NT2/D1 (cell line): Measurements from ENCODE around the gene BNC2.

Experiments
- DNase-seq: peaks from one replicate; pipeline ENCODE4 v3.0.0-alpha.2; 2011; ENCODE audit warnings: low read depth, low spot score
- H3K27me3 ChIP-seq: 2 replicates; pipeline ENCODE4 v1.6.0; 2011; ENCODE audit warnings: mild to moderate bottlenecking; ENCODE audit not compliant: insufficient read length, insufficient read depth
- H3K36me3 ChIP-seq: 2 replicates; pipeline ENCODE4 v1.6.1; 2011; ENCODE audit warnings: mild to moderate bottlenecking, low read length, mixed read lengths; ENCODE audit not compliant: insufficient read depth, insufficient read length
- H3K4me1 ChIP-seq: 2 replicates; pipeline ENCODE4 v1.5.1; 2011; ENCODE audit not compliant: insufficient read depth, insufficient read length
- H3K4me3 ChIP-seq: 2 replicates; pipeline ENCODE4 v1.5.1; 2011; ENCODE audit warnings: low read depth; ENCODE audit not compliant: insufficient read length
- H3K9ac ChIP-seq: 2 replicates; pipeline ENCODE4 v1.6.0; 2011; ENCODE audit warnings: low read depth; ENCODE audit not compliant: insufficient read length
- H3K9me3 ChIP-seq: 2 replicates; pipeline ENCODE4 v1.5.1; 2011; ENCODE audit warnings: mild to moderate bottlenecking, low read length; ENCODE audit not compliant: insufficient read depth
- SUZ12 ChIP-seq: IDR thresholded peaks from 2 replicates; pipeline ENCODE4 v1.6.1; 2011; ENCODE audit not compliant: insufficient read length, insufficient read depth; ENCODE audit errors: extremely low read depth
- YY1 ChIP-seq: IDR thresholded peaks from 2 replicates; pipeline ENCODE4 v1.6.1; 2011; ENCODE audit not compliant: insufficient read length, insufficient read depth
- ZNF274 ChIP-seq: IDR thresholded peaks from 2 replicates; pipeline ENCODE4 v1.6.1; 2011; ENCODE audit warnings: mild to moderate bottlenecking, low read depth, low read length

The BNC2 gene

DNA sequence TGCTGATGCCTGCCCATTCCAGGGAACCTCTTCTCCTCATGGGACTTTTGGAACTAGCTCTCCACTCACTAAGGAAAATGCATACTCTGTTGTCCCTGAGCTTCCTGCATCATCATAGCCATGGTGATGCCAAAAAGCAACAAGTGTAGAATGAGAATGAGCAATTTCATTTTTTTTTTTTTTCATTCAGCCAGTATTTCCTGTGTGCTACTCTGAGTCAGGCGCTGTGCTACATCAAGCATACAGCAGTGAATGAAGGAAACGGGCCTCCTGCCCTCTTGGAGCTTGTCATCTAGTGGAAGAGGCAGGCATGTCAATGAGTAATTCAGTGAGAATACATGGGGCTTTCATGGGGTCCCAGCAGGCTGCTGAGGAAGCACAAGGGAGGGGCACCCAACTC lies 483.1 kb downstream of the BNC2 start:
- Histone ChIP-seq H3K36me3 (no peaks in the 10 kb centered on the region), H3K4me1 (peaks cover 2% of the 10 kb centered on the region), H3K4me3 (no peak overlapping the region), H3K27me3 (no peaks in the 10 kb centered on the region), H3K9me3 (0 out of 2 replicates have a peak, but pooled peaks cover 3% of the 10 kb centered on the region), H3K9ac (no peak overlapping the region)
- DNase-seq: no peak
- TF ChIP-seq YY1 (no peak), ZNF274 (no peak), SUZ12 (no peak)

DNA sequence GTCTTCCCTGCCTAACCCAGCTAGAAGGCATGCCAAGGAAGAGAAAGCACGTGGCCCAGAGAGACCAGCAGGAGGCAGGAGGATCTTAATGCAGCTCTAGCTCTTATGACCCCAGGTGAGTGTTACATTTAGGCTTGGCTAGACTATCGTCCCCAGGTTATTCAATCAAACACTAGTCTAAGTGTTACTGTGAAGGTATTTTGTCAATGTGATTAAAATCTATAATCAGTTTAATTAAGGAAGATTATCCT lies 483.7 kb downstream of the BNC2 start:
- Histone ChIP-seq H3K9me3 (0 out of 2 replicates have a peak, but pooled peaks cover 3% of the 10 kb centered on the region), H3K27me3 (no peaks in the 10 kb centered on the region), H3K36me3 (no peaks in the 10 kb centered on the region), H3K9ac (no peak overlapping the region), H3K4me3 (no peak overlapping the region), H3K4me1 (peaks cover 2% of the 10 kb centered on the region)
- no peak for DNase-seq
- TF ChIP-seq YY1 (no peak), ZNF274 (no peak), SUZ12 (no peak)

DNA sequence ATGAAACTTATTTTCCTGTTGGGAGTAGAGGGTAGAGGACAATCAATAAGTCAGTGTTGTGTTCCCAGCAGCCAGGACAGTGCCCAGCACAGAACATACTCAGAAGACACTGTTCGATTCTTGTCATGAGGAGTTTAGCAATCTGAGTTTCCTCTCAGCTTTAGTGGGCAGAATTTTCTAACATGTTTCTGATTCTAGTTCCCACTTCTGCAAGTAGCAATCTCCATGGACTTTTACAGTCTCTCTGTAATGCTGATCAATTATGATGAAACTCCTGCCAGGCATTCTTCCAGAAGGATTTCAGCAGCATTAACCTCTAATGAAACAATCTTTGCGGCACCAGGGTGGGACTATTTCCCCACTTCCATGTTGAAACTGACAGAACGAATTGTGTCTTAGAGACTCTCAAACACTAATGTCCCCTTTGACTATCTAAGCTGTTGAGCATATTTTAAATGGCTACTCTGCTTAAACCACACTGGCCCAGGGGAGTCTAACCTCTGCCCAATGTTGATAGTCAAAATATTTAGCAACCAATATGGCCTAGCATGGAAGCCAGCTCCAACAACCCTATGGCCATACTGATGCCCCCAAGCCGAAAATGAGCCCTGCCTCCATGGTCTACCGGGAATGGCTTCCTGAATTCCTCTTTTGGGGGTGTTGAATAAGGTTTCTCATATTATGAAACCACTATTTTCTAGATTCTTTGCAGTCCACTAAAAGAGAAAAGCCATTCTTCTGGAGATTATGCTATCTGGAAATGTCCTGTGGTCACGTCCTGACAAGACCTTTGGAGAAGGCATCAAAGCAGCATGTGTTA lies 484.3 kb downstream of the BNC2 start:
- Histone ChIP-seq H3K27me3 (no peaks in the 10 kb centered on the region), H3K4me3 (no peak overlapping the region), H3K9me3 (0 out of 2 replicates have a peak, but pooled peaks cover 1% of the 10 kb centered on the region), H3K4me1 (peaks cover 2% of the 10 kb centered on the region), H3K9ac (no peak overlapping the region), H3K36me3 (no peaks in the 10 kb centered on the region)
- TF ChIP-seq SUZ12 (no peak), ZNF274 (no peak), YY1 (no peak)
- DNase-seq: no peak

DNA sequence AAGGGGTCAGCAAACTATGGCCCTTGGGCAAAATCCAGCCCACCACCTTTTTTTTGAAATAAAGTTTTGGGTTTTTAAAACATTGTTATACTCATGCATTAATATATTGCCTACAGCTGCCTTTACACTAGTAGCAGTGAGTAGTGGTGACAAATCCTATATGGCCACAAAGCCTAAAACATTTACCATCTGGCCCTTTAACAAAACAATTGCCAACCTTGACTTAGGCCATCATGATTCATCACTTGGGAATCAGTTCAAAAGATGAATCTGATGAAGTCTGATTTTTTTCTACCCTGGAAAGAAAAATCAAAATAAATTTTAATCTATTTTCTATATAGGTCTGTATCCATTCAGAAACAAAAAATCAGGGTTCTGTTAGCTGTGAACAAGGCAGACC lies 484.9 kb downstream of the BNC2 start:
- Histone ChIP-seq H3K9ac (no peak overlapping the region), H3K9me3 (no peaks in the 10 kb centered on the region), H3K4me1 (peaks cover 2% of the 10 kb centered on the region), H3K27me3 (no peaks in the 10 kb centered on the region), H3K36me3 (no peaks in the 10 kb centered on the region), H3K4me3 (no peak overlapping the region)
- no peak for DNase-seq
- TF ChIP-seq SUZ12 (no peak), YY1 (no peak), ZNF274 (no peak)

DNA sequence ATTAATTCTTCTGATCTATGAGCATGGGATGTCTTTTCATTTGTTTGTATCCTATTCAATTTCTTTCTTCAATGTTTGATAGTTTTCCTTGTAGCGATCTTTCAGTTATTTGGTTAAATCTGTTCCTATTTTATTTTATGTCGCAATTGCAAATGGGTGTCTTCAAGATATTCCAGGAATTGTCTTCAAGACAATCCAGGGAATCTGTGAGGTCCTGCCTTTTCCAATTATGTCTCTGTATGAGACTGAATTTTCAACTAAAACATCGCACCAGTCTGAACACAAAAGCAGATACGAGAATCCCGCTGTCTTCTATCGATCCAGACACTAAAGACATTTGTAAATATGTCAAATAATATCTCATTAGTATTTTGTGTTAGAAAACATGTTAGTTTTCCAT lies 485.5 kb downstream of the BNC2 start:
- Histone ChIP-seq H3K36me3 (no peaks in the 10 kb centered on the region), H3K9me3 (no peaks in the 10 kb centered on the region), H3K4me3 (no peak overlapping the region), H3K4me1 (no peaks in the 10 kb centered on the region), H3K27me3 (no peaks in the 10 kb centered on the region), H3K9ac (no peak overlapping the region)
- TF ChIP-seq YY1 (no peak), SUZ12 (no peak), ZNF274 (no peak)
- no peak for DNase-seq

DNA sequence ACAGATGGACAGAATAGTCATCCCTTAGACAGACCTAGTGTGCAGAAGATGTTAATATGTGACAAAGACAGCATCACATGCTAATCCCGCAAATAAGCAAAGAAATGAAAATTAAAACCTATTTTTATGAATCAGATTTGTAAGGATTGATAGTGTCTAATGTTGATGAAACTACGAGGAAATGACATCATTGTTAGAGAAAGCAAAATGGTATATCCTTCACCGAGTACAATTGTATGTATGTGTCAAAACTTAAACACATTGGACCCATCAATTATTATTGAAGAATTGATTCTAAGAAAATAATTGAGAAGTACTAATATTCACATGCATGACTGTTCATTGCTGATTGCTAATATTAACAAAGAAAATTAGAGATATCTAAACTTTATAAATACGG lies 493.2 kb downstream of the BNC2 start:
- no peaks in the 10 kb centered on the region for H3K9me3 ChIP-seq
- H3K4me1 ChIP-seq: no peaks in the 10 kb centered on the region
- H3K27me3 ChIP-seq: no peaks in the 10 kb centered on the region
- no peaks in the 10 kb centered on the region for H3K36me3 ChIP-seq
- no peak for TF ChIP-seq ZNF274
- DNase-seq: no peak
- H3K9ac ChIP-seq: no peak overlapping the region
- H3K4me3 ChIP-seq: no peak overlapping the region

DNA sequence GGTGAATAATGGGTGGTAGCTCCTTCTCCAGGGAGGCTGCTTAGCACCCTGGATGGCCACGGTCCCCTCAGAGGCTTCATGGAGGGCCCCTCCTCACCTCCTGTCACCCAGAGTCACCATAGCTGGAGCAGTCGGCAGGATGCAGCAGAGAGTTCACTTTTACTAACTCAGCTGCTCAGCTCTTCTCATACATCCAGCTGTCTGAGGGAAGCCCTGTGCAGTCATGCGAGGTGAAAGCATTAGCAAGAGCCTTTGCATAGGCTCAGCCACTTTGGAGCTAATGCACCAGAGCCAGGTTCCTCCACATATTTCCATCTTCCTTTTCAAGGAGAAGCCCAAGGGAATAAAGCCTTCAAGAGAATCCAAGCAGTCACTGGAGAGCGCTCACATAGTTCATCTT lies 499.2 kb downstream of the BNC2 start:
- H3K9me3 ChIP-seq: no peaks in the 10 kb centered on the region
- H3K4me1 ChIP-seq: peaks cover 3% of the 10 kb centered on the region
- DNase-seq: no peak
- no peaks in the 10 kb centered on the region for H3K36me3 ChIP-seq
- H3K4me3 ChIP-seq: no peak overlapping the region
- no peaks in the 10 kb centered on the region for H3K27me3 ChIP-seq
- no peak for TF ChIP-seq SUZ12
- no peak for TF ChIP-seq ZNF274
- TF ChIP-seq YY1: no peak
- no peak overlapping the region for H3K9ac ChIP-seq
